Measurements from ENCODE around the gene FLII.
A peak's percentile ranks its signal among the peaks of the same experiment; 100 is the strongest.
"Not testable (repeated sequence)": the region's sequence is repeated elsewhere in the genome, so short reads cannot be mapped to it uniquely, and the experiment has no call there.

Gene FLII

DNA sequence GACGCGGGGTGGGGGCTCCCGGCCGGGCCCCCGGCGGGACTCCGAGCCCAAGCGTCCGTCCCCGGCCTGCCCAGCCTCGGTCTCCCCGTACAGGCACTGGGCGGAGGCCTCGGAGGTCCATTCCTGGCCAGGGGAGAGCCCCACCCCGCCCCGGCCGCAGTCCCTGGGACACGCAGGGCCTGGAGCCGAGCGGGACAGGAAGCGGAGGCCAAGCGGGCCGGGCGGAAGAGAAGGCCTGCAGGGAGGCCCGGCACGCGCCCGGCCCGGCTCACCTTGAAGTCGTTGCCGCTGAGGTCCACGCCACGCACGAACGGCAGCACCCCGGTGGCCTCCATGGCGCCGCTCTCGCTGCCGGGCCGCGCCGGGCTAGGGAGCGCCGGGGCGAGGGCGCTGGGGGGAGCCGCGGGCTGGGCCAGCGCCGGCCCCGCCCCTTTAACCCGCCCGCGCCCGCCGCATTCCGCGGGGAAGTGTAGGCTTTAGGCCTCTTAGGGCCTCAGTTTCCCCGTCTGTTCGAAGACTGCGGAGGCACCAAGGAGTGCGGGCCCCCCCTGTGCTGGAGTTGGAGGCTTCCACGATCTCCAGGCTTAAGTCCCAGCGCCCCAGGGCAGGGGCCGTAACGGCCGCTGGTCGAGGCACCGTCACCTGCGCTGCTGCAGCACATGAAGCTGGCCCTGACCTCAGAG, at the start of gene FLII:
TSS of gene FLII (minus strand) at position 383 of the 683 bp plus-strand sequence. CDS start at position 335, 48 bp downstream.
- H3K36me3 Mint-ChIP-seq (ENCODE audit: low read depth) = peaks cover 25% of the 10 kb centered on the region
- H3K4me1 Mint-ChIP-seq (ENCODE audit: low read depth) = peaks cover 22% of the 10 kb centered on the region
- DNase-seq (ENCODE audit: low spot score) = peak; percentile 51
- no peaks in the 10 kb centered on the region for H3K27me3 Mint-ChIP-seq (ENCODE audit: low read depth)
- peak within 1 kb of the TSS; percentile 90 for H3K27ac Mint-ChIP-seq
- H3K4me3 Mint-ChIP-seq = peak within 1 kb of the TSS; percentile 99
- no peaks in the 10 kb centered on the region for H3K9me3 Mint-ChIP-seq

DNA sequence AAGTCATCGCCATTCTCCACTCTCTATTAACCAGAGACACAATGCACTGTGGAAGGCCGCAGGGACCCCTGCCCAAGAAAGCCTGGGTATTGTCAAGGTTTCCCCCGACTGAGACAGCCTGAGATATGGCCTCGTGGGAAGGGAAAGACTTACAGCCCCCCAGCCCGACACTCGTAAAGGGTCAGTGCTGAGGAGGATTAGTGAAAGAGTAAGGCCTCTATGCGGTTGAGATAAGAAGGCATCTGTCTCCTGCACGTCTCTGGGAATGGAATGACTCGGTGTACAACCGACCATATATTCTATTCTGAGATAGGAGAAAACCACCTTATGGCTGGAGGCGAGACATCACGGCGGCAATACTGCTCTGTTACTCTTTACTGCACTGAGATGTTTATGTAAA, 44.7 kb upstream of the FLII start:
- H3K36me3 Mint-ChIP-seq (ENCODE audit: low read depth) = peaks cover 48% of the 10 kb centered on the region
- DNase-seq (ENCODE audit: low spot score); H3K4me3 Mint-ChIP-seq; H3K9me3 Mint-ChIP-seq; H3K27me3 Mint-ChIP-seq (ENCODE audit: low read depth); H3K4me1 Mint-ChIP-seq (ENCODE audit: low read depth); H3K27ac Mint-ChIP-seq: not testable (repeated sequence)

DNA sequence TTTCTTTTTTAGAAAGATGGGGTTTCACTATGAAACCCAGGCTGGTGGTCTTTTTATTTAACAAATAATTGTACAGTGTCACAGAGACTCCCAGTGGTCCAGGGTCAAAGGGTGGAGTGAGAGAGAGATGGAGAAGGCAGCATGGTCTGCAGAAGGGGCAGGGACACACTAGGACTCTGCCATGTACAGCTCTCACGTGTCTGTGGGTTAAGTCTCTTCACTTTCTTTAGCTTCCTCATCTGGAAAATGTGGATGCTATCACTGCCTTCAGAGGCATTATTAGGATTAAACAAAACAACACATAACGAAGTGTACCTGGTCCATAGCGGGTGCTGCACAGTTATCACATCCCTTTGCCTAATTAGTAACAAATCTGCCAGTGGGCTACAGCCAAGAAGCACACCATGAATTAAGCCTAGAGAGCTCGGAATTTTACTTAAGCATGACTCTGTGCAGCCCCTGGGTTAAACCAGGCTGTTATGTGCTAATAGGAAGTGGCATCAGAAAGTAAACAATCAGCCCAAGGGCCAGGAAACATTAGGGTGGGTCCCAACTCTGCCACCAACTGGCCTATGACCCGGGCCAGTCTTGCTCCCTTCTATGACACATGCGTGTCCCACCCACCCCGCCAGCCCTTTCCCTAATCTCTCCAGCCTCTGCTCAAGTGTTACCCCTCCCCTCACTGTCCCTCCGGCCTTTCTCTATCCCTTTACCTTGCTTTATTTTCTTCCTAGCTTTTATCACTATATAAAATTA, 42.4 kb upstream of the FLII start:
- no peak for DNase-seq (ENCODE audit: low spot score)
- Mint-ChIP-seq H3K4me1 (ENCODE audit: low read depth) (peaks cover 2% of the 10 kb centered on the region), H3K36me3 (ENCODE audit: low read depth) (peaks cover 49% of the 10 kb centered on the region), H3K9me3 (no peaks in the 10 kb centered on the region), H3K27me3 (ENCODE audit: low read depth) (no peaks in the 10 kb centered on the region), H3K4me3 (no peak overlapping the region), H3K27ac (peak overlapping the region; percentile 31)

DNA sequence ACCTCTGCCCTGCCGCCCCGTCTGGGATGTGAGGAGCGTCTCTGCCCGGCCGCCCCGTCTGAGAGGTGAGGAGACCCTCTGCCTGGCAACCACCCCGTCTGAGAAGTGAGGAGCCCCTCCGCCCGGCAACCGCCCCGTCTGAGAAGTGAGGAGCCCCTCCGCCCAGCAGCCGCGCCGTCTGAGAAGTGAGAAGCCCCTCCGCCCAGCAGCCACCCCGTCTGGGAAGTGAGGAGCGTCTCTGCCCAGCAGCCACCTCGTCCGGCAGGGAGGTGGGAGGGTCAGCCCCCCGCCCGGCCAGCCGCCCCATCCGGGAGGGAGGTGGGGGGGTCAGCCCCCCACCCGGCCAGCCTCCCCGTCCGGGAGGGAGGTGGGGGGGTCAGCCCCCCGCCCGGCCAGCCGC, 39.5 kb upstream of the FLII start:
- H3K9me3 Mint-ChIP-seq; H3K27me3 Mint-ChIP-seq (ENCODE audit: low read depth); H3K4me1 Mint-ChIP-seq (ENCODE audit: low read depth); DNase-seq (ENCODE audit: low spot score); H3K4me3 Mint-ChIP-seq; H3K27ac Mint-ChIP-seq: not testable (repeated sequence)
- H3K36me3 Mint-ChIP-seq (ENCODE audit: low read depth) = peaks cover 42% of the 10 kb centered on the region

DNA sequence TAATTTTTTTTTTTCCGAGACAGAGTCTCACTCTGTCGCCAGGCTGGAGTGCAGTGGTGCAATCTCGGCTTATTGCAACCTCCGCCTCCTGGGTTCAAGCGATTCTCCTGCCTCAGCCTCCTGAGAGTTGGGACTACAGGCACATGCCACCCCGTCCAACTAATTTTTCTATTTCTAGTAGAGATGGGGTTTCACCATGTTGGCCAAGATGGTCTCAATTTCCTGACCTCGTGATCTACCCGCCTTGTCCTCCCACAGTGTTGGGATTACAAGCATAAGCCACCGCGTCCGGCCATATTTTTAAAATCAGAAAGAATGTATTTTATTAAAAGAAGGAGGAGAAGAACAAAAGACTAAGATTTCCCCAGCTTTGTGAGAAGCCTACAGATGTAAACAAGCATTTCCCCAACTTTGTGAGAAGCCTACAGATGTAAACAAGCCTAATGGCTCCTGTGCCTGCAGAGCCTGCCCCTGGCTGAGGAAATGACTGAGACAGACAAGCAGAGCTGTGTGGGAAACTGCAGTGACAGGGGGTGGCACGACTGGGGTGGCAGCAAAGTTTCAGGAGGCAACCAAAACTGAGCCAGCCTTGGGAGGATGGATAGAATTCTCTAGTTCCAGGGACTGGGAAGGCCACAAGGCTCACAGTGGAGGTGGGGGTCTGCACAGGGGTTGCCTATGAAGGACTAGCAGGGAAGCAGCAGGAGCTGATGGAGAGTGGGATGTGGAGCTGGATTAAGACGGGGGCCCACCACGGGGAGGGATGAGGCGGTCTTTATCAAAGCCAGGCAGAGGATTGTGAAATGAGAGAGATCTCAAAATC, 33.4 kb upstream of the FLII start:
- Mint-ChIP-seq H3K27me3 (ENCODE audit: low read depth) (no peaks in the 10 kb centered on the region), H3K9me3 (no peaks in the 10 kb centered on the region), H3K36me3 (ENCODE audit: low read depth) (peaks cover 47% of the 10 kb centered on the region), H3K27ac (no peak overlapping the region), H3K4me1 (ENCODE audit: low read depth) (no peaks in the 10 kb centered on the region), H3K4me3 (no peak overlapping the region)
- no peak for DNase-seq (ENCODE audit: low spot score)

DNA sequence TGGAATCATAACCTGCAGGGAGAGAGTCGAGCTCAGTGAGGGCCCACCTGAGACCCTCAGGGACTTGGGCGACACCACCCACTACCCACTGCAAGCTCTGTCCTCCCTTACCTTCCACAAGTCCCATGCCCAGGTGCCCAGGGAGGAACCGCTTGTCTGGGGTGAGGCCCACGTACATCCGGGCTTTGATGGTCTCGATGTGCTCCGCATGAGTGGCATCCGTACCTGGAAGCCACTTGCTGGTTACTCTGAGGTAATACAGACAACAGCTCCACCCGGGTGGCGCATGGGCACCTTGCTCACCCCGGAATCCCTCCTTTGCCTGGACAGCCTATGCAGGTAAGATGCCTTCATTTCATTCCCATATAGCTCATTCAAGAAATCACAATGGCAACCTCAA, 26.8 kb upstream of the FLII start:
- Mint-ChIP-seq H3K4me3 (no peak overlapping the region), H3K9me3 (no peaks in the 10 kb centered on the region), H3K27ac (no peak overlapping the region), H3K4me1 (ENCODE audit: low read depth) (peaks cover 2% of the 10 kb centered on the region), H3K27me3 (ENCODE audit: low read depth) (no peaks in the 10 kb centered on the region), H3K36me3 (ENCODE audit: low read depth) (peaks cover 68% of the 10 kb centered on the region)
- no peak for DNase-seq (ENCODE audit: low spot score)

DNA sequence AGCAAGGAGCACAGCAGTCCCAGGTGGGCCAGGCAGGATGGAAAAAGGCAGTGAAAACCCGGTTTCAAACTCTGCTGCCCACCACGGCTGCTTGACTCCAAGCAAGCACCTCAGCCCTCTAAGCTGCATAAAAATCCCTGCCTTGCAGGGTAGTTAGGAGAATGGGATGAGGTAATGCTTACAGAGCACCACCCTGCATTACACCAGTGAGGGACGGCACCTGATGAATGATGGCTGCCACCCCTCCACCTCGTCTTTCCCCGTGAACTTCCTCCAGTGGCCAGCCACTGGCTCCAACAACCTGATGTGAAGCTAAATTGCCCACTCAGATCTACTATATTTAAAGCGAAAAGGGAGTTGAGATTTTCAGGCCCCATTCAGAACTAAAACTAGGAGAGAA, 23.2 kb upstream of the FLII start:
- no peak overlapping the region for H3K4me3 Mint-ChIP-seq
- H3K36me3 Mint-ChIP-seq (ENCODE audit: low read depth) = peaks cover 62% of the 10 kb centered on the region
- DNase-seq (ENCODE audit: low spot score) = no peak
- H3K27ac Mint-ChIP-seq = no peak overlapping the region
- H3K27me3 Mint-ChIP-seq (ENCODE audit: low read depth) = no peaks in the 10 kb centered on the region
- peaks cover 2% of the 10 kb centered on the region for H3K4me1 Mint-ChIP-seq (ENCODE audit: low read depth)
- no peaks in the 10 kb centered on the region for H3K9me3 Mint-ChIP-seq

DNA sequence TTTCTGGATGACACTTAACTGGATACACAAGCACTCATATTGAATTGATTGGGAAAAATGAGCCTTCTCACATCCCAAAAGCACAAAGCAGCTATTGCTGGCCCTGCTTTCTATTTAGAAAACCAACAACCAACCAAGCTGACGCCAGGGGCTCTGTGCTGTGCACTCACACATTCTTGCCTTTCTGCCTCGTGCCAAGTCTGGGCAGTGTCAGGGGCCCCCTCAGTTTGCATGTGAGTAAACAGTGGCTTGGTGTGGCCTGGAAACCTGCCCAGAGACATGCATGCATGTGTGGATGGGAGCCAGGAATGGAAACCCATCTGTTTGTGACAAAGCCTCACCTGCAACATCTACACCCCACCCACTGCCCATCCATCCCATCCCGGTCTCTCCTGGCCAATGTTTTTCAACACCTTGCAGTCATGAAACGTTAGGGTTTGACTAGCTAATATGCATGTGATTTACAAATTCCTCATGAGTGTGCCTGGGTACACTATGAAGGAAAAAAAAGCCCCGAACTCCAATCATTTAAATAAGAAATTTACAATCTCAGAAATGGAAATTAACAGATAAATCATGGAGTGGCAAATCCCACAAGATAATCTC, 22.3 kb upstream of the FLII start:
- no peak for DNase-seq (ENCODE audit: low spot score)
- Mint-ChIP-seq H3K27me3 (ENCODE audit: low read depth) (no peaks in the 10 kb centered on the region), H3K36me3 (ENCODE audit: low read depth) (peaks cover 63% of the 10 kb centered on the region)

DNA sequence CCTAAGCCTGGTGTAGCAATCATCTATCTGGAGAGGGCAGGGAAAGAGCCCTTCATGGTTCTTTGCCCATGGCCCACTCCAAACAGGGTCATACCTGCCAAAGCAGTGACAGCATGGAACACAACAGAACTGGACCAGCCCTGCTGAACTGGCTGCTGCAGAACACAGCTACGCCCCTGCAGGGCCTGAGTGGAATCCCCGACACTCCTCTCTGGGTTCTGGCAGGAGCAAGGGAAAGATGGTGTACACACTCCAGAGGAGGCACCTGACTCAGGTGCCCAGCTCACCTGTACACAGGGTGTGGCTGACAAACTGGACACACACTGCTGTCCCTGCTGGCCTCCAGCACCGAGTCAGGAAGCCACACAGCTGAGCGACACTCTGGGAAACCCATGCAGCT, 21.7 kb upstream of the FLII start:
- H3K27me3 Mint-ChIP-seq (ENCODE audit: low read depth) = no peaks in the 10 kb centered on the region
- H3K4me3 Mint-ChIP-seq = no peak overlapping the region
- H3K4me1 Mint-ChIP-seq (ENCODE audit: low read depth) = peaks cover 2% of the 10 kb centered on the region
- no peak for DNase-seq (ENCODE audit: low spot score)
- H3K9me3 Mint-ChIP-seq = no peaks in the 10 kb centered on the region
- H3K27ac Mint-ChIP-seq = no peak overlapping the region
- peaks cover 57% of the 10 kb centered on the region for H3K36me3 Mint-ChIP-seq (ENCODE audit: low read depth)

More for the DNA sequence above, 22.3 kb upstream of the FLII start:
- H3K27ac Mint-ChIP-seq = no peak overlapping the region
- peaks cover 2% of the 10 kb centered on the region for H3K4me1 Mint-ChIP-seq (ENCODE audit: low read depth)
- no peak overlapping the region for H3K4me3 Mint-ChIP-seq
- no peaks in the 10 kb centered on the region for H3K9me3 Mint-ChIP-seq

DNA sequence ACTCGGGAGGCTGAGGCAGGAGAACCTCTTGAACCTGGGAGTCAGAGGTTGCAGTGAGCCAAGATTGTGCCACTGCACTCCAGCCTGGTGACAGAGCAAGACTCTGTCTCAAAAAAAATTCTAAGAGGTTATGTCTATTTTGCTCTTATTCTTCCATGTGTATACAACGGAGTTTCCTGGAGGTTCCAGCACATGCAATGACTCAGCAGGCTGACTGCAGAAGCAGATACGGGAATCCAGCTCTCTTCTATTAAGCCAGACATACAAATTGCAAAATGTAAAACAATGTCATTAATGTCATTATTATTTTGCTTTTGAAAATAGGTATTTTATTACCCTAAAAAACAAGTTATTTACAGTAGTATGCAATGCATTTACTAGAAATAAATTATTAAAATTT, 20.3 kb upstream of the FLII start:
- Mint-ChIP-seq H3K4me1 (ENCODE audit: low read depth) (no peaks in the 10 kb centered on the region), H3K36me3 (ENCODE audit: low read depth) (peaks cover 48% of the 10 kb centered on the region), H3K4me3 (no peak overlapping the region), H3K27ac (no peak overlapping the region), H3K9me3 (no peaks in the 10 kb centered on the region), H3K27me3 (ENCODE audit: low read depth) (no peaks in the 10 kb centered on the region)
- no peak for DNase-seq (ENCODE audit: low spot score)

DNA sequence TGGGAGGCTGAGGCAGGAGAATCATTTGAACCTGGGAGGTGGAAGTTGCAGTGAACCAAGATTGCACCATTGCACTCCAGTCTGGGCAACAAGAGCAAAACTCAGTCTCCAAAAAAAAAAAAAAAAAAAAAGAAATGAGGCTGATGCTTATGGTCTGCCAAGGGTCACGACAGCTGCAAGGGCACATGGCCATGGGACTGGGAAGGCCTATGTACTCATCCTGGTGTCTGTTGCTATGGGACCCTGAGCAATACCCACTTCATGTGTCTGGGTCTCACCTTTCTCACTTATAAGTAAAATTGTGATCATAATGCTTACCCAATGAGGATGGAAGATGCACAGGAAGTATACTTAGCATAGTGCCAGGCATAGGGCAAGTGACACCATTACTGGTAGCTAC, 18.5 kb upstream of the FLII start:
- no peak for DNase-seq (ENCODE audit: low spot score)
- H3K4me3 Mint-ChIP-seq = no peak overlapping the region
- H3K9me3 Mint-ChIP-seq = no peaks in the 10 kb centered on the region
- H3K27ac Mint-ChIP-seq = no peak overlapping the region
- peaks cover 45% of the 10 kb centered on the region for H3K36me3 Mint-ChIP-seq (ENCODE audit: low read depth)
- H3K27me3 Mint-ChIP-seq (ENCODE audit: low read depth) = no peaks in the 10 kb centered on the region
- H3K4me1 Mint-ChIP-seq (ENCODE audit: low read depth) = no peaks in the 10 kb centered on the region

DNA sequence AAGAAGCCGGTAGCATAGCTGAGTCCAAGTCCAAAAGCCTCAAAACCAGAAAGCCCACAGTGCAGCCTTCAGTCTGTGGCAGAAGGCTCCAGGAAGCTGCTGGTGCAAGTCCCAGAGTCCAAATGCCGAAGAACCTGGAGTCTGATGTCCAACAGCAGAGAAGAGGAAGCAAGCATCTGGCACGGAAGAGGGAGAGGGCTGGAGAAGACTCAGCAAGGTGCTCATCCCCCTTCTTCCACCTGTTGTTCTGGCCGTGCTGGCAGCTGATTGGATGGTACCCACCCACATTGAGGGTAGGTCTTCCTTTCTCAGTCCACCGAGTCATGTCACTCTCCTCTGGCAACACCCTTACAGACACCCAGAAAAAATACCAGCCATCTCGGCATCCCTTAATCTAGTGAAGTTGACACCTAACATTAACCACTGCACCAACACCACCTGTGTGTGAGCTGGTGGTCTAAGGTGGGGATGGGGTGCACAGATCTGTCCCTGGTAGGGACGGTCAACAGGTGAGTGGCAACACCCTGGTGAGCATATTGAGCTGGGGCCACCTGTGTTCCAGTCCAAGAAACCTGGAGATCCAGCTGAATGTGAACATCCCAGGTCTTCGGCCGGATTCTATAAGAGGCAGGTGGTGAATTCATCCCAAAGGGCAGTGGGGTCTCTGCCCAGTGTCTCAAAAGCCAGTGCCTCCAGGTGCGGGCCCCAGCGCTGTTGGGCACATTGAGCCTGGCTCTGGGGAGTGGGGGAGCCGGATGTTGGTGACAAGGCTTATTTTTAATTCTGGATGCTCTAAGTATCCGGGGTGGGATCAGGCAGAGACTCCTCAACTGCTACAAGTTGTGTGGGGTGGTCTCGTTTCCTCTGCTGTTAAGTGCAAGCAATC, 11.8 kb upstream of the FLII start:
- Mint-ChIP-seq H3K4me1 (ENCODE audit: low read depth) (peaks cover 3% of the 10 kb centered on the region), H3K27ac (no peak overlapping the region), H3K9me3 (no peaks in the 10 kb centered on the region), H3K36me3 (ENCODE audit: low read depth) (peaks cover 12% of the 10 kb centered on the region), H3K27me3 (ENCODE audit: low read depth) (no peaks in the 10 kb centered on the region), H3K4me3 (no peak overlapping the region)
- DNase-seq (ENCODE audit: low spot score) = no peak
